ENCODE measurements around the gene GLUL. TPM values are rescaled to one million over a fixed set of nuclear protein-coding genes. Genes with fewer than 3 reads are reported as not detected.

GLUL gene
- total and polyA plus RNA-seq, 2 donors (not counting 1 experiment from before 2014, with no cell fraction given) = 38.9 to 44.2 TPM

- H3K79me2 ChIP-seq (ENCODE audit: control insufficient read depth, insufficient read depth, low read length) = no peaks in the 10 kb centered on the region
- POLR2A ChIA-PET = no interaction called here
- no peak overlapping the region for H2AFZ ChIP-seq (ENCODE audit: insufficient read depth, low read depth, low read length, poor library complexity, severe bottlenecking)
- peaks cover 3% of the 10 kb centered on the region for H3K27me3 Mint-ChIP-seq
- no peak overlapping the region for H3K4me3 ChIP-seq (ENCODE audit: control extremely low read depth in 1 of 5, extremely low read depth in 1 of 5, insufficient read depth in 1 of 5, low read depth in 2 of 5, low read length in 4 of 5)
- peaks cover 0 to 4% of the 10 kb centered on the region in 2 donors for H3K4me1 ChIP-seq (ENCODE audit: control insufficient read depth in 2 of 2, insufficient read depth in 2 of 2, low read length in 2 of 2)
- intact Hi-C loops (cut with micrococcal nuclease) = no loop called here
- ATAC-seq (ENCODE audit: low read depth) = no peak
- CTCF ChIA-PET = interaction anchor here (1.5 kb wide), 1 partner anchor 58 kb away, joined by 5 read pairs; no protein-coding TSS in a partner anchor
- H3K9me3 ChIP-seq (ENCODE audit: control extremely low read depth in 1 of 3, control insufficient read depth in 2 of 3, insufficient read depth in 1 of 3, low read length in 2 of 3) = peaks cover 0 to 3% (median 0%) of the 10 kb centered on the region in 3 donors
- H3K9me3 Mint-ChIP-seq (ENCODE audit: insufficient read depth) = no peaks in the 10 kb centered on the region
- no peak overlapping the region for H3K27ac Mint-ChIP-seq
- H3K9ac ChIP-seq (ENCODE audit: low read length) = no peak overlapping the region
- no peak overlapping the region for H3K4me2 ChIP-seq (replicated peaks; ENCODE audit: low read depth, low read length, poor library complexity, severe bottlenecking)
- 88% methylated on average over 7 of the region's 10 CpGs for WGBS (ENCODE audit: insufficient coverage)
- no peaks in the 10 kb centered on the region for H3K36me3 ChIP-seq (replicated peaks in 1 of 2; ENCODE audit: control extremely low read depth in 1 of 2, control insufficient read depth in 1 of 2, extremely low read depth in 1 of 2, insufficient read depth in 2 of 2, low read length in 1 of 2)
- H3K27me3 ChIP-seq (replicated peaks in 1 of 4; ENCODE audit: control extremely low read depth in 1 of 4, control insufficient read depth in 3 of 4, insufficient read depth in 4 of 4, low read length in 3 of 4) = no peaks in the 10 kb centered on the region
- H3K4me1 Mint-ChIP-seq = peaks cover 7% of the 10 kb centered on the region
- H4K20me1 ChIP-seq (ENCODE audit: control insufficient read depth, insufficient read depth, low read length, poor library complexity, severe bottlenecking) = no peaks in the 10 kb centered on the region
- no peak overlapping the region for H3K4me3 Mint-ChIP-seq
- H3K27ac ChIP-seq (ENCODE audit: low read length in 2 of 2) = no peak overlapping the region
- TF ChIP-seq EZH2 (IDR thresholded peaks at IDR 0.05; ENCODE audit: borderline replicate concordance, insufficient read depth, low read depth, low read length, poor library complexity, severe bottlenecking) (no peak), CTCF (IDR thresholded peaks at IDR 0.05) (no peak)
- DNase-seq = no peak
Measured at GRCh38 chr1:182337736-182338571, 53.6 kb downstream of the GLUL start.

Data from B cell (primary cell).